RWPE1 (cell line): ENCODE results near the gene PKNOX1.

ENCODE experiments used
- CTCF ChIA-PET: fragments of 350-600 bp; sonication (Branson Sonifier 250); formaldehyde crosslinking; extraction: SDS; loops from one replicate; lab custom pipeline; 2021; lab: Yijun Ruan, JAX
- POLR2A ChIA-PET: fragments of 400-600 bp; formaldehyde crosslinking; extraction: SDS; loops from one replicate; lab custom pipeline; 2020; ENCODE audit warnings: antibody characterized with exemption; ENCODE audit not compliant: low non-redundant PET; lab: Yijun Ruan, JAX
- DNase-seq: peaks from one replicate; pipeline ENCODE4 v3.0.0; 2012; ENCODE audit warnings: low spot score
- H3K27ac ChIP-seq: fragments of 450-650 bp; 2 replicates; pipeline ENCODE4 v1.5.1; 2017
- TF ChIP-seq, protein P1 (sequence below): fragments of 450-650 bp; conservative IDR thresholded peaks from 2 replicates; pipeline ENCODE4 v1.5.1; 2017; ENCODE audit warnings: low read depth, mild to moderate bottlenecking

The PKNOX1 gene

DNA sequence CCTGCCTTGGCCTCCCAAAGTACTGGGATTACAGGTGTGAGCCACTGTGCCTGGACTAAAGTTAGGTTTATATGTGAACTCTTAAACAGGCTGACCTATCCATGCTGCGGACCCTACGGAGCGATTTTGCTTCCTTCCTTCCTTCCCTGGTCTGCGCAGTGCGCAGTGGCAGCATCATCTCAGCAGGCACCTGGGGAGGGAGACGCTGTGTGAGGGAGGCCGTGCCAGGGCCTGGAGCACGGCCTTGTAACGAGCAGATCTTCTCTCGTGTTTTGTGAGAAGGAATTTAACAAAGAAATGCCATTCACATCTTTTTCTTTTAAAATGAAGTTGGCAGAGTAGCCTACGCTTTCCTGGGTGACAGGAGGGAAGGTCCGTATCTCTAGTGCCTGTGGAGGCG, 45.8 kb downstream of the PKNOX1 start:
- no peak overlapping the region for H3K27ac ChIP-seq
- no peak for DNase-seq
- ChIA-PET CTCF (no interaction called here), POLR2A (no interaction called here)
- TF ChIP-seq, protein P1, sequence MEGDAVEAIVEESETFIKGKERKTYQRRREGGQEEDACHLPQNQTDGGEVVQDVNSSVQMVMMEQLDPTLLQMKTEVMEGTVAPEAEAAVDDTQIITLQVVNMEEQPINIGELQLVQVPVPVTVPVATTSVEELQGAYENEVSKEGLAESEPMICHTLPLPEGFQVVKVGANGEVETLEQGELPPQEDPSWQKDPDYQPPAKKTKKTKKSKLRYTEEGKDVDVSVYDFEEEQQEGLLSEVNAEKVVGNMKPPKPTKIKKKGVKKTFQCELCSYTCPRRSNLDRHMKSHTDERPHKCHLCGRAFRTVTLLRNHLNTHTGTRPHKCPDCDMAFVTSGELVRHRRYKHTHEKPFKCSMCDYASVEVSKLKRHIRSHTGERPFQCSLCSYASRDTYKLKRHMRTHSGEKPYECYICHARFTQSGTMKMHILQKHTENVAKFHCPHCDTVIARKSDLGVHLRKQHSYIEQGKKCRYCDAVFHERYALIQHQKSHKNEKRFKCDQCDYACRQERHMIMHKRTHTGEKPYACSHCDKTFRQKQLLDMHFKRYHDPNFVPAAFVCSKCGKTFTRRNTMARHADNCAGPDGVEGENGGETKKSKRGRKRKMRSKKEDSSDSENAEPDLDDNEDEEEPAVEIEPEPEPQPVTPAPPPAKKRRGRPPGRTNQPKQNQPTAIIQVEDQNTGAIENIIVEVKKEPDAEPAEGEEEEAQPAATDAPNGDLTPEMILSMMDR, result no peak

DNA sequence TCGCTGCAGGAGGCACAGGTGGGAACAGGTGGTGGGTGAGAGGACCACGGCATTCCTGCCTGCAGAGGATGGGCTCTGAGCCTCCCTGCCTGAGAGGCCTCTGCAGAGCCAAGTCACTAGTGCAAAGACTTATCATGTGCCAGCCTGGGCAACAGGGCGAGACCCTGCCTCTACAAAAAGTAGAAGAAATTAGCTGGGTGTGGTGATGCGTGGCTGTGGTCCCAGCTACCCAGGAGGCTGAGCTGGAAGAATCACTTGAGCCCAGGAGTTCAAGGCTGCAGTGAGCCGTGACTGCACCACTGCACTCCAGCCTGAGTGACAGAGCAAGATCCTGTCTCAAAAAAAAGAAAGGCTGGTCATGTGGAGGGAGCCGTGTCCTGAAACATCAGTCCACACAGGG, 46.4 kb downstream of the PKNOX1 start:
- no peak for DNase-seq
- POLR2A ChIA-PET, result interaction anchor here (0.6 kb wide), 1 partner anchor 57 kb away, joined by 4 read pairs; no protein-coding TSS in a partner anchor
- CTCF ChIA-PET, result no interaction called here
- TF ChIP-seq, protein P1, result no peak
- H3K27ac ChIP-seq, result no peak overlapping the region

DNA sequence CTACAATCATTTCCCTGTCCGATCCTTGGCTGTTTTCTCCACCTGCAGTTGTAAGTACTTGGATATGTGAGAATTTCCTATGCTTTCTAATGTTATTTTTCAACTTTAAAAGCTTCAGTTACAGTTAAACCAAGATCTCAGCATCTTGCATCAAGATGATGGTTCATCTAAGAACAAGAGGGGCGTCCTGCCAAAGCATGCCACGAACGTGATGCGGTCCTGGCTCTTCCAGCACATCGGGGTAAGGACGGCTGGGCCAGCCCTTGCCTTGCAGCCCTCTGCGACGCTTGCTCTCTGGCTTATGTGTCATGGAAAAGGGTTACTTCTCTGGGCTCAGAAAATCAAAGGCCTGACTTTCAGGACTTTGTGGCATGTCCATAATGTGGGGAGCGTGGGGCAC, 46.8 kb downstream of the PKNOX1 start:
- TF ChIP-seq, protein P1, result no peak

DNA sequence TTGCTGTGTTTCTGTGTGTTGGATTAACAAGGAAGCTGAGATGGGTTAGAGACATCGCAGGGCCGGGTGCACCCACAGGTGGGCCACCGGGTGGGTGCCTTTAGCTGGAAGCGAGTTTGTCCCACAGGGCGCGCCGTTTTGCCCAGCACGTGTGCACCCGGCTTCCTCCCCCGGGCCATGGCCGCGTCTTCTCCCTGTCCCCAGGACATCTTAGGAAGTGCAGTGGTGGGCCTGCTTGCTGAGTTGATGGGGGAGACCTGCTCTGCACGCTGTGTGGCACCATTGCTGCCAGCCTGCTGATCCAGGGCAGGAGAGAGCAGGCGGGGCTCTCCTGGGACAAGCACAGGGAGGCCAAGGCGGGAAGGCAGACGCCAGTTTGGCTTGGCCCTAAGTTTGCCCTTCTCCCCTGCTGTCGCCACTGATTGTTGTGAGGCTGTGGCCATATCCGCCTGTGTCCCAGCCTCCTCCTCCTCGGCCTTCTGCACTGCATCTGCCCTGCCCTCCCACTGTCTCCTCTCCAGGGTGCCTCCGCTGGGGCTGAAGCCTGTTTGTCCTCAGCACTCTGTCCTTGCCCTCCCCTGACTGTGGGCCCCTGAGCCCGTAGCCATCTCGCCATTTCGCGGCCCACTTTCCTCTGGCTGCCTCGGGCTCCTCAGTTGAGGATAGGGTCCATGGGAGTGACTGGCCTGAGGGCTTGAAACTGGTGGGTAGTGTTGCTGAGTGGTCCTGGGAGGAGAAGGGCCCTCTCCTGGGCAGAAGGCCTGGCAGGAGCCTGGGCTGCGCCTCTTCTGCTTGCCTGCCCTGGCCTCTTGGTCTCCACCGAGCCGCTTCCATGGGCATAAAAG, 47.6 kb downstream of the PKNOX1 start:
- H3K27ac ChIP-seq, result no peak overlapping the region
- DNase-seq, result no peak

More for the DNA sequence above, 46.8 kb downstream of the PKNOX1 start:
- H3K27ac ChIP-seq, result no peak overlapping the region
- ChIA-PET POLR2A (interaction anchor here (0.6 kb wide), 1 partner anchor 58 kb away, joined by 4 read pairs; no protein-coding TSS in a partner anchor), CTCF (no interaction called here)
- DNase-seq, result no peak

DNA sequence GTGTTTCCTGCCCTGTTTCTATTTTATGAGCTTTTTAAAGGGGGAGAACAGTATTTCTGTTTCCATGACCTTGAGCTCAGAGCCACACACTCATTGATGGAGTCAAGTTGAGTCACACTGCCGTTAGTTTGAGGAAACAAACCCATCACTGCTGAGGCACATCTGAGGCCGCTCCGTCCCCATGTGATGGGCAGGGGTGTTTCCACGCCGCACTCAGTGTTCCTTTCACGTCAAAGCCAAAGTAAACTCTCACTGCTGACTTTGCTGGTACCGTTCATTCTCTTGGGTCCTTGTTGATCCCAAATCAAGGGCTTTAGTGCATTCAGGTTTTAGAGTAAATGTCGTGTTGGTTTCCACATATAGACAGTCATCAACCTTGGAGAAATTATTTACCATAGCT, 48.8 kb downstream of the PKNOX1 start:
- no peak overlapping the region for H3K27ac ChIP-seq
- ChIA-PET POLR2A (no interaction called here), CTCF (interaction anchor here (0.7 kb wide), 1 partner anchor 133 kb away, joined by 4 read pairs; no protein-coding TSS in a partner anchor)
- DNase-seq, result no peak
- TF ChIP-seq, protein P1, result no peak

More for the DNA sequence above, 47.6 kb downstream of the PKNOX1 start:
- CTCF ChIA-PET, result no interaction called here
- POLR2A ChIA-PET, result no interaction called here
- TF ChIP-seq, protein P1, result no peak

DNA sequence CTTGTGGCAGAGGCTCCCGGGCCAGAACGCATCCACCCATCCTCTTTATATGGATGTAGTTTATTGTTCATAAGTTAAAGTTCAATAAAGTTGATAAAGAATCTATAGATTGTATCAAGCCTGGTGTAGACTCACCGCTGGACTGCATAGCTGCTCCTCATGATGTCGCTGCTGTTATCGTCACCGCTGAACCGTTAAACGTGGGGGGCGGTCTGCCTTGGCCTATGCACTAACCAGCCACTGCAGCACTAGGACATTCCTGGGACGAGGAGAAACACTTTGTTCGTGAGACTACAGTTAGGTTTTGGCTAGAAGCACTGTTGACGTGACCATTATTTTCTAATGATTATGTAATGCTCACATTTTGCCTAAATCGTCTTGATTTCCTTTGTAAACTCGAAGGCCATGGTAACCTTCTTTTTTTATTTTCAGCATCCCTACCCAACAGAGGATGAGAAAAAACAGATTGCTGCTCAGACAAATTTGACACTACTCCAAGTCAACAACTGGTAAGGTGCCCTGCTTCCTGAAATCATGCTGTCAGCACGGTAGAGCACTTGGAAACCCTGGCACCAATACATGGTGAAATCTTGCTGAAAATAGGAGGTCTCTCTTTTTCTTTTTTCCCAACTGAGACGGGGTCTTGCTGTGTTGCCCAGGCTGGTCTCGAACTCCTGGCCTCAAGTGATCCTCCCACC, 50.2 kb downstream of the PKNOX1 start:
- TF ChIP-seq, protein P1, result no peak
- CTCF ChIA-PET, result no interaction called here
- H3K27ac ChIP-seq, result no peak overlapping the region
- POLR2A ChIA-PET, result no interaction called here
- DNase-seq, result no peak
